GM19468 (cell line): ENCODE data around the gene TSPAN32.
"Not testable (repeated sequence)": the region's sequence is repeated elsewhere in the genome, so short reads cannot be mapped to it uniquely, and the experiment has no call there.

Experiments used
- ATAC-seq: cut with Tn5 transposase; IDR thresholded peaks from one replicate; pipeline ENCODE4 v1.9.1; 2021; ENCODE audit warnings: mild to moderate bottlenecking, moderate library complexity, moderate number of reproducible peaks; ENCODE audit not compliant: unreplicated experiment; ENCODE audit errors: extremely low read depth

TSPAN32 gene

GRCh38 chr11:2330696-2331095 lies 28.9 kb downstream of the TSPAN32 start:
- no peak for ATAC-seq

- ATAC-seq, result no peak
Measured at GRCh38 chr11:2331404-2331803, 29.6 kb downstream of the TSPAN32 start.

GRCh38 chr11:2332569-2332968 lies 30.8 kb downstream of the TSPAN32 start:
- ATAC-seq, result not testable (repeated sequence)

- ATAC-seq, result not testable (repeated sequence)
Measured at GRCh38 chr11:2333486-2334205, 31.8 kb downstream of the TSPAN32 start.

GRCh38 chr11:2335286-2335685 lies 33.5 kb downstream of the TSPAN32 start:
- ATAC-seq, result not testable (repeated sequence)

- not testable (repeated sequence) for ATAC-seq
Measured at GRCh38 chr11:2338760-2339159, 36.9 kb downstream of the TSPAN32 start.

GRCh38 chr11:2342557-2342956 lies 40.7 kb downstream of the TSPAN32 start:
- no peak for ATAC-seq

- ATAC-seq, result no peak
Measured at GRCh38 chr11:2342981-2343380, 41.2 kb downstream of the TSPAN32 start.

- ATAC-seq, result no peak
Measured at GRCh38 chr11:2343502-2343901, 41.7 kb downstream of the TSPAN32 start.

- ATAC-seq, result no peak
Measured at GRCh38 chr11:2345050-2345449, 43.2 kb downstream of the TSPAN32 start.

- no peak for ATAC-seq
Measured at GRCh38 chr11:2346014-2346413, 44.2 kb downstream of the TSPAN32 start.

- no peak for ATAC-seq
Measured at GRCh38 chr11:2346586-2347307, 44.9 kb downstream of the TSPAN32 start.

- ATAC-seq, result no peak
Measured at GRCh38 chr11:2347308-2347830, 45.6 kb downstream of the TSPAN32 start.

GRCh38 chr11:2348986-2349385 lies 47.2 kb downstream of the TSPAN32 start:
- no peak for ATAC-seq

GRCh38 chr11:2351701-2352100 lies 49.9 kb downstream of the TSPAN32 start:
- ATAC-seq, result no peak

- no peak for ATAC-seq
Measured at GRCh38 chr11:2352420-2352819, 50.6 kb downstream of the TSPAN32 start.

- ATAC-seq, result no peak
Measured at GRCh38 chr11:2355000-2355644, 53.3 kb downstream of the TSPAN32 start.

- no peak for ATAC-seq
Measured at GRCh38 chr11:2357246-2357645, 55.4 kb downstream of the TSPAN32 start.

- ATAC-seq, result not testable (repeated sequence)
Measured at GRCh38 chr11:2357651-2358050, 55.8 kb downstream of the TSPAN32 start.

- no peak for ATAC-seq
Measured at GRCh38 chr11:2358754-2359442, 57.1 kb downstream of the TSPAN32 start.
